ENCODE results near the gene CLDN17. TPM values are rescaled to one million over a fixed set of nuclear protein-coding genes. Genes with fewer than 3 reads are reported as not detected.

CLDN17 gene
- total RNA-seq (ENCODE audit: unreplicated experiment), result not detected
- long read RNA-seq, result 0 reads

- TF ChIP-seq CTCF (IDR thresholded peaks at IDR 0.05; ENCODE audit: unreplicated experiment), result no peak
- Mint-ChIP-seq H3K27me3 (ENCODE audit: unreplicated experiment) (peaks cover 1% of the 10 kb centered on the region), H3K36me3 (ENCODE audit: low read depth, unreplicated experiment) (no peaks in the 10 kb centered on the region), H3K4me1 (ENCODE audit: unreplicated experiment) (no peaks in the 10 kb centered on the region), H3K9me3 (ENCODE audit: unreplicated experiment) (no peaks in the 10 kb centered on the region), H3K27ac (ENCODE audit: unreplicated experiment) (no peak within 1 kb of the TSS), H3K4me3 (ENCODE audit: unreplicated experiment) (no peak within 1 kb of the TSS)
- no peak for DNase-seq (ENCODE audit: low spot score)
These were observed at the start of gene CLDN17 for GRCh38 chr21:30166705-30167104. Gene CLDN17 (minus strand): TSS chr21:30166805. CDS start chr21:30166617, 188 bp downstream.

- Mint-ChIP-seq H3K9me3 (ENCODE audit: unreplicated experiment) (no peaks in the 10 kb centered on the region), H3K36me3 (ENCODE audit: low read depth, unreplicated experiment) (no peaks in the 10 kb centered on the region), H3K4me1 (ENCODE audit: unreplicated experiment) (no peaks in the 10 kb centered on the region), H3K4me3 (ENCODE audit: unreplicated experiment) (no peak within 1 kb of the TSS), H3K27me3 (ENCODE audit: unreplicated experiment) (no peaks in the 10 kb centered on the region), H3K27ac (ENCODE audit: unreplicated experiment) (no peak within 1 kb of the TSS)
- no peak for DNase-seq (ENCODE audit: low spot score)
- TF ChIP-seq CTCF (IDR thresholded peaks at IDR 0.05; ENCODE audit: unreplicated experiment), result no peak
These were observed 49.6 kb upstream of the CLDN17 start, which contains the start of gene CLDN8 for GRCh38 chr21:30216041-30216723. Gene CLDN8 (minus strand): TSS chr21:30216097. CDS start chr21:30215925, 172 bp downstream.

GRCh38 chr21:30211071-30211470 lies 44.5 kb upstream of the CLDN17 start:
- Mint-ChIP-seq H3K9me3 (ENCODE audit: unreplicated experiment) (no peaks in the 10 kb centered on the region), H3K4me1 (ENCODE audit: unreplicated experiment) (no peaks in the 10 kb centered on the region), H3K27me3 (ENCODE audit: unreplicated experiment) (no peaks in the 10 kb centered on the region), H3K27ac (ENCODE audit: unreplicated experiment) (no peak overlapping the region), H3K4me3 (ENCODE audit: unreplicated experiment) (no peak overlapping the region), H3K36me3 (ENCODE audit: low read depth, unreplicated experiment) (no peaks in the 10 kb centered on the region)
- TF ChIP-seq CTCF (IDR thresholded peaks at IDR 0.05; ENCODE audit: unreplicated experiment), result no peak
- no peak for DNase-seq (ENCODE audit: low spot score)

GRCh38 chr21:30209601-30210000 lies 43.0 kb upstream of the CLDN17 start:
- Mint-ChIP-seq H3K4me3 (ENCODE audit: unreplicated experiment) (no peak overlapping the region), H3K36me3 (ENCODE audit: low read depth, unreplicated experiment) (no peaks in the 10 kb centered on the region), H3K4me1 (ENCODE audit: unreplicated experiment) (no peaks in the 10 kb centered on the region), H3K9me3 (ENCODE audit: unreplicated experiment) (no peaks in the 10 kb centered on the region), H3K27ac (ENCODE audit: unreplicated experiment) (no peak overlapping the region), H3K27me3 (ENCODE audit: unreplicated experiment) (no peaks in the 10 kb centered on the region)
- no peak for TF ChIP-seq CTCF (IDR thresholded peaks at IDR 0.05; ENCODE audit: unreplicated experiment)
- DNase-seq (ENCODE audit: low spot score), result no peak

GRCh38 chr21:30207252-30207579 lies 40.6 kb upstream of the CLDN17 start:
- DNase-seq (ENCODE audit: low spot score), result no peak
- no peak overlapping the region for H3K27ac Mint-ChIP-seq (ENCODE audit: unreplicated experiment)
- H3K27me3 Mint-ChIP-seq (ENCODE audit: unreplicated experiment), result no peaks in the 10 kb centered on the region
- no peak overlapping the region for H3K4me3 Mint-ChIP-seq (ENCODE audit: unreplicated experiment)
- no peaks in the 10 kb centered on the region for H3K9me3 Mint-ChIP-seq (ENCODE audit: unreplicated experiment)
- H3K4me1 Mint-ChIP-seq (ENCODE audit: unreplicated experiment), result peaks cover 1% of the 10 kb centered on the region
- no peaks in the 10 kb centered on the region for H3K36me3 Mint-ChIP-seq (ENCODE audit: low read depth, unreplicated experiment)
- no peak for TF ChIP-seq CTCF (IDR thresholded peaks at IDR 0.05; ENCODE audit: unreplicated experiment)
